Stimulated activated CD8-positive, alpha-beta memory T cell treated with anti-CD3 and anti-CD28 coated beads, Interleukin-2, amount 100 ng/mL, for 1 hour (primary cell): ENCODE measurements around the gene NUTM2E.
A peak's percentile ranks its signal among the peaks of the same experiment; 100 is the strongest.
"Not testable (repeated sequence)": the region's sequence is repeated elsewhere in the genome, so short reads cannot be mapped to it uniquely, and the experiment has no call there.

Experiments
- DNase-seq, 2 donors: peaks; one replicate each; pipeline ENCODE4 v3.0.0-alpha.2; 2020; ENCODE audit warnings: low read depth in 2 of 2

NUTM2E gene

DNA sequence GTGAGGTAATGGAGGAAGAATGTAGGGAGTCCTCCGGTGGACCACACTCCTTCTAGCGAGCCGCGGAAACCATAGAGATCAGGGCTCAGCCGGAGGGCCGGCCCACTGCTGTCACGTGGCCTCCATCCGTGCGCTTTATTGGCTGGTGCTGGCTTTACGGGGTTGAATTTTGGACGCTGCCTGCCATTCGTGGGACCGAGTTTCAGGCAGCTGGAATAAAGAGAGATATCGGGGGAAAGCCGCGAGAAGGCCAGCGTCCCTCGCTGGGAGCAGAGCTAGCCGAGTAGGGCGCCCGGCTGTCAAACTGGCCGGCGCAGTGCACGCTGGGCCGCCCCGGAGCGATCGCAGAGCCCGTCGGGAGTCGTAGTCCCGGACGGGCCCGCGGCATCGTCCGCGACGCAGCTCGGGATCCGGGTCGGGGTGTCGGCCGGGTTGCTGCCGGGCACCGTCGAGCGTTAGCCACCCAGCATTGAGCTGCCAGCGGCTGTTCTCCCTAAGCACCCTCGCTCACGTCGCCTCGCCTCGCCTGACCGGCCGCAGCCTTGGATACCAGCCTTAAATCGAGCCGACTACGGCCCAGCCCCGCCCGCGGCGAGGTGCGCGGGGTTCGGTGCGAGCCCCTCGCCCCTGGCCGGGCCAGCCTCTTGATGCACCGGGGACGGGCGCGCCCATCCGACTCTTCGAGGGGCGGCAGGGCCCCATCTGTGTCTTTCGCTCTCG is at the start of gene NUTM2E:
TSS of gene NUTM2E (plus strand) at position 244 of the 720 bp plus-strand sequence. CDS start 15,002 bp downstream, outside the sequence.
- peak; percentile 37 to 52 for DNase-seq

DNA sequence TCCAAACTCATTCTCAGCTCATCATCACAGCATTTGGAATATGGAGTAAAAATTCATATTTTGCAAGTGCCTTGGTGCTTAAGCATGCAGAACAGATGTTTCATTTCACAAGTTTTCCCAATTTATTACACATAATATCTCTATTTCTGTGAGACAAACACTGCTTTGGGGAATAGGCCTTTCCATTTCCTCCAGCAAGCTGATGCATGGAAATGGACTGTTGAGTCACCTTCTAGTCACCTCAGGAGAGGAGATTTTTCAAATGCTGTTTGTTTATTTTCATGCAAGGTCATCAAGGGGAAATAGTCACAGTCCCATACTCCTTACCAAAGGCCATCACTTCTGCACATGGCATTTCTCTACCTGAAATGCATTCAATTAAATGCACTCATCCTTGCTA is 48.5 kb upstream of the NUTM2E start:
- DNase-seq: not testable (repeated sequence)

DNA sequence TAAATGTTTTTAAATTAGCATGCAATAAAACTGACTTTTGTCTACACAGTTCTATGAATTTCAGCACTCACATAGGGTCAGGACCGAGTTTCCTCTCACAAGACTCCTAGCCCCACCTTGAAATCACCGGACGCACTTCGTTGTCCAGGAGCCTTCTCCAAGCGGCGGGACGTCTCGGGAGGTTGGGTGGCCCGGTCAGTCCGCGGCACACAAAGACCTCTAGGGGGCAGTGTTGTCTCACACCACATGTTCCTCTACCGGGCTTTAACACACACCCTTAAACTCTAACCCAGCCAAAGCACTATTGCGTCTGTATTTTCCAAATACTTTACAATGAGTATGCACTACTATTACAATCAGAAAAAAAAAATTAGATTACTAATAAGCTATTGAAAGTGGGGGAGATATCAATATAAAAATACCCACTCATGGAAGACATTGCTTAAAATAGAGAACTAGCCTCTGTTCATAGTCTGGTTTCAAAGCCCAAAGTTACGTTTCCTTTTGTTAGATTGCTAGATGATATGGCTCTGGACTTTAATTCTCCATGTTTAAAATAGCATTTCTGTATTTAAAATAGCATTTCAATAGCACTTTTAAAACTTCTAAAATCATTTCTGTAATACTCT is 47.1 kb upstream of the NUTM2E start:
- DNase-seq: peak; percentile 22 to 37

DNA sequence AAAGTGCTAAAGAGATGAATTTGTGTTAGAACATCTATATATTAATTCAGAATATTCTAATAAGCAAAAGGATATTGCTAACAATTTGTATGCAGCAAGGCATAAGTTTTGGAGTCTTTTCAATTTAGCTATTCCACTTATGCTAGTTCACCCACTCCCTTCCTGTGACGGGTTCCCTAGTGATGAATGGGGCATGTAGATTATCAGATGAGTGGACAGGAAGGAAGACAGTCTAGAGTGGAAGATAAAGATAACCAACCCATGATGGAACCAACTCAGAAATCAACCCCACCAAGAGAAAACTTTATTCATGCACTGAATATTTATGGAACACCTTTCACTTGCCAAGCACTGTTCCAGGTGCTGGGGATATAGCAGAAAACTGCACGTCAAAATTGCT is 46.5 kb upstream of the NUTM2E start:
- DNase-seq: not testable (repeated sequence)

- DNase-seq: not testable (repeated sequence)
These were observed 45.0 kb upstream of the NUTM2E start for GRCh38 chr10:79781584-79781983.

- DNase-seq: not testable (repeated sequence)
These were observed 39.0 kb upstream of the NUTM2E start for GRCh38 chr10:79787455-79787952.

DNA sequence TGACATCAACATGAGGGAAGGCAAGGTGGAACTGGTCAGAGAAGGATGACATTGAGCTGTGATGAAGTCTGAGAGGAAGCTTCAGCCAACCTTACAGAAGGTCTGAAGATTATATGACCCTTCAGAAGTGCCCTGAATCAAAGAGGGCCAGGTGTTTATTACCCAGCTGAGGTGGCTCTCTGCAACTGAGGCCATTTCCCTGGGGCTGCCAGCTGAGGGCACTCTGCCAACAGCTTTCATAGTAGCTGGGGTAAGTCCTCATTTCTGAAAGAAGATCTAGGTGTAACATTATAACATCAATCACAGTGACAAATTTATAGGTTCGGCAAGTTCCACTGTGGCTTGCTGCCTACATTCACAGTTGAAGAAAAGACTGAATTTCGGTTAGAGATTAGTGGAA is 37.2 kb upstream of the NUTM2E start:
- DNase-seq: not testable (repeated sequence)

GRCh38 chr10:79791906-79792517 is 34.5 kb upstream of the NUTM2E start:
- DNase-seq: not testable (repeated sequence)

- DNase-seq: not testable (repeated sequence)
These were observed 27.2 kb upstream of the NUTM2E start for GRCh38 chr10:79799337-79799736.

GRCh38 chr10:79805857-79806256 is 20.7 kb upstream of the NUTM2E start:
- not testable (repeated sequence) for DNase-seq

GRCh38 chr10:79811895-79812294 is 14.6 kb upstream of the NUTM2E start:
- not testable (repeated sequence) for DNase-seq

GRCh38 chr10:79816290-79816689 is 10.2 kb upstream of the NUTM2E start:
- DNase-seq: not testable (repeated sequence)

DNA sequence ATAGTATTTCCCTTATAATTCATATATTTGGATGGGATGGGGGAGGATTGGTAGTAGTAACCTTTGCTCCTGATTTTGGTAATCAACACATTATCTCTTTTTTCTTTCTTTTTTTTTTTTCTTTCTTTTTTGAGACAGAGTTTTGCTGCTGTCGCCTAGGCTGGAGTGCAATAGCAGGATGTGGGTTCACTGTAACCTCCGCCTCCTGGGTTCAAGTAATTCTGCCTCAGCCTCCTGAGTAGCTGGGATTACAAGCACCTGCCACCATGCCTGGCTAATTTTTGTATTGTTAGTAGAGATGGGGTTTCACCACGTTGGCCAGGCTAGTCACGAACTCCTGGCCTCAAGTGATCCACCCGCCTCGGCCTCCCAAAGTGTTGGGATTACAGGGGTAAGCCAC is 3.2 kb upstream of the NUTM2E start:
- DNase-seq: not testable (repeated sequence)

GRCh38 chr10:79825587-79826011 is 940 bp upstream of the NUTM2E start:
- not testable (repeated sequence) for DNase-seq

DNA sequence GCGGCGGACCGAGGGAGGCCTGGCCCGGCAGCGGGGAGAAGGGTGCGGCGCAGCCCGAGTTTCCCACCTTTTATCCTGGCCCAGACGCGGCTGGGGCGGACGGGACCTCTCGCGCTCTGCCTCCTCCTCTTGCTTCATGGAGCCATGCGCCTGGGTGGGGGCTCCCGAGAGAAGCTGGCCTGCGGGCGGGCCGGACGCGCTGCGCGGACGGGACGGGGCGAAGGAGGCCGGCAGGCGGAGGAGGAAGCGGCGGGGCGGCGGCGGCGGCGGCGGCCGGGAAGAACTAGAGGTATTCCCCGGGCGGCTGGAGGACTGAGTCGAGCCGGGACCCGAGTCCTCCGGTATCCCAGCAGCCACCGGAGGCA is 426 bp upstream of the NUTM2E start:
- DNase-seq: not testable (repeated sequence)

DNA sequence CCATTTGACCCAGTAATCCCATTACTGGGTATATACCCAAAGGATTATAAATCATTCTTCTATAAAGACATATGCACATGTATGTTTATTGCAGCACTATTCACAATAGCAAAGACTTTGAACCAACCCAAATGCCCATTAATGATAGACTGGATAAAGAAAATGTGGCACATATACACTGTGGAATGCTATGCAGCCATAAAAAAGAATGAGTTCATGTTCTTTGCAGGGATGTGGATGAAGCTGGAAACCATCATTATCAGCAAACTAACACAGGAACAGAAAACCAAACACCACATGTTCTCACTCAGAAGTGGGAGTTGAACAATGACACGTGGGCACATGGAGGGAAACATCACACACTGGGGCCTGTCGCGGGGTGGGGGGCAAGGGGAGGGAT is 7.3 kb downstream of the NUTM2E start:
- DNase-seq: not testable (repeated sequence)

- DNase-seq: not testable (repeated sequence)
These were observed 9.4 kb downstream of the NUTM2E start for GRCh38 chr10:79835891-79836290.

DNA sequence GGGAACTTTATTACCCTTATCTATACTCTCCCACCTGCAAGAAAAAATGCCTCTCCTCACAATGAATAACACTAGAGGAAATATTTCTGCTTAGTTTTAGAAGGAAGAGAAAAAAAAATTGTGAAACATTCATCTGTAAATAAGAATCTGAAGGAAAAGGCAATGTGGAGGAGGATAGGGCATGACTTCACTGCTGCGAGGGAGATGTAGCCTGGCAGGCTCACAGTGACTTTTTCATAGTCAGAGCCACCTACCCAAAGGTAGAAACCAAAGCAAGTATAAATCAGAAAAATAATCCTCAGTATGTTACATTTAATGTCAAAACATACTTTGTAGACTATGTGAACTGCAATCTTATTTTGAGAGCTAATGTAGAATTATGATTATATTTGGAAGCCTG is 10.4 kb downstream of the NUTM2E start:
- DNase-seq: not testable (repeated sequence)

DNA sequence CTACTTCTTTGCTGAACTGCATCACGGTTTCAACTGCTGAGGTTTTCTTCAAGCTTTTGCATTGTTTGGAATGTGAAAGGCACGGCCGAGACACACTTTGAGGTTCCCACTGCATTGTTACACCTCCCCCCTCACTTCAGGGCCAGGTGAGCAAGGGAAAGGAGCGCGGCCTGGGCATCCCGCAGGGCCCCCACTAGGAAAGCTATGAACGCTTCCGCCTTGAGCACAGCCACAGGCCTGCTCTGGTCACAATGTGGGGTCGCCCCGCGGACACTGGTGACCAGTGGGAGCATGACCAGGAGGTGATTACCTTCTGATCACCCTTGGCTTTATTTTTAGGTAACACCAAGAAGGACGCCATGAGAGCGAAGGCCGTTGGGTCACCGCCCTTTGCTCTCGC is 11.9 kb downstream of the NUTM2E start:
- DNase-seq: not testable (repeated sequence)

DNA sequence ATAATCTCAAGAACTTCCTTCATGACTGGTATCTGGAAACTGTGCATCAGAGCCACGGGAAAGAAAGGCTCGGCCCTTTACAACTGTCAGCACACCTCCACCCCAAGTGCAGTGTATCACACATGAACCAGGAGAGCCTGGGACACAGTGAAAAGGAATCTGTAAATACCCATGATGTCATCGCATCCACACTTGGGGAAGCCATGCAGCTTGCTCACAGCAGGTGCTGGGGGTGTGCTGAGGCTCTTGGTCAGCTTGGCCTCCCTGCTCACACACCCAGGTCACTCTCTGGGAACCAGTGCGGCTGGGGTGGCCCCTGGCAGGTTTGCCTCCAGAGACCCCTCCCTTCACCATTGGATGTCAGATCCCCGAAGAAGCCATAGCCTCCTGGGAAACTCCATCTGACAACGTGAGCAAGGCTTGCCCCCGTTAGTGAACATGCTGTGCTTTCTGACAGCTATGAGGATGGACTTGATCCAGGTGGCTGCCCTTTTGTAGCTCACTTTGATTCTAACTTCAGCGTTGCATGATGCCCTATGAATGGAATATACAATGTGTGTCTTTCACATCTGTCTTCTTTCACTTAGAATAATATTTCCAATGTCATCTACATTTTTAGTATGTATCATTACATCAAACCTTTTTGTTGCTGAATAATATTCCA is 26.8 kb downstream of the NUTM2E start:
- DNase-seq: not testable (repeated sequence)

DNA sequence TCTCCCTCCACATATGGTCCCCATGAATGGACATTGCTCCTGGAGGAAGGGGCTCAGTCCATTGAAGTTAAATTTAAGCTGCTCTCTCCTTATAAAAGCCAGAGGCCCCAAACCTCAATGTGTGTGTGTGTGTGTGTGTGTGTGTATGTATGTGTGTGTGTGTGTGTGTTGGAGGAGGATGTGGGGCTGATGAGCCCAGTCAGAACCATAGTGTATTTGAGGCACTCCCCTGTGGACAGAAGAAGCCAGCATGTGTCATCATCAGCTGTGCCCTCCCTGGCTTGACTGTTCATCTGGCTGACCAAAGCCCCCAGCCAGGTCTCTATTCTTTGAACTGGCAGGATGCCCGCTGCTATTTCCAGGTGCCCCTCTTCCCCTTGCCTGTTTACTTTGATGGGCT is 35.7 kb downstream of the NUTM2E start:
- not testable (repeated sequence) for DNase-seq

DNA sequence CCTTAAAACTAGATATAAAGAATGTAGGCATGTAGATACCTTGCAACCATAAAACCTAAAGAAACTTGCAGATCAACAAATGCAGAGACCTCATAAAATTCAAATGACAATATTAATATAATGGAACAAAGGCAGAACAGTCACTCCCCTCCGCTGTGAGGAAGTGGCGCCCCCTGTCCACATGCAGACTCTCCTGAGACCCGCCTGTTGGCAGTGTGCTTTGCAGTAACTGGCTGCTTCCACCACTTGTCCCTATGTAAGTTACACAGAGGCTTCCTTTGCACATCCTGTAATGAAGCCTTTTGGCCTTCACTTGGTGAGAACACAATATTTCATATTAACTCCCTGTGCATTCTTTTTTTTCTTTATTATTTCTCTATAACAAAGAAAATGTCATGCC is 36.3 kb downstream of the NUTM2E start:
- DNase-seq: not testable (repeated sequence)
